KMS-11 (cell line): ENCODE results near the gene GPR142.

Source experiments
- H2AFZ ChIP-seq: fragments of 200-600 bp; sonication (generic); 2 replicates; pipeline ENCODE4 v1.6.1; 2016; ENCODE audit warnings: antibody characterized with exemption, mixed run types, low read depth
- H3K27ac ChIP-seq: fragments of 200-600 bp; sonication (generic); 2 replicates; pipeline ENCODE4 v1.6.1; 2016; ENCODE audit warnings: mild to moderate bottlenecking, mixed run types
- H3K27me3 ChIP-seq: fragments of 200-600 bp; sonication (generic); 2 replicates; pipeline ENCODE4 v1.6.1; 2017; ENCODE audit warnings: mild to moderate bottlenecking, low read depth, mixed run types, moderate library complexity; ENCODE audit not compliant: insufficient read depth
- H3K36me3 ChIP-seq: fragments of 200-600 bp; sonication (generic); 2 replicates; pipeline ENCODE4 v1.6.1; 2017; ENCODE audit warnings: mild to moderate bottlenecking, mixed run types; ENCODE audit not compliant: insufficient read depth
- H3K4me1 ChIP-seq: fragments of 200-600 bp; sonication (generic); 2 replicates; pipeline ENCODE4 v1.6.1; 2016; ENCODE audit warnings: mild to moderate bottlenecking, low read depth, mixed run types; ENCODE audit not compliant: poor library complexity, severe bottlenecking
- H3K4me2 ChIP-seq: fragments of 200-600 bp; sonication (generic); 2 replicates; pipeline ENCODE4 v1.7.0; 2016; ENCODE audit warnings: mild to moderate bottlenecking, mixed run types
- H3K4me3 ChIP-seq: fragments of 200-600 bp; sonication (generic); IDR thresholded peaks from 2 replicates; pipeline ENCODE4 v1.6.1; 2017; ENCODE audit warnings: low read depth, low read length, mixed read lengths; ENCODE audit not compliant: insufficient read depth
- H3K79me2 ChIP-seq: fragments of 200-600 bp; sonication (generic); 2 replicates; pipeline ENCODE4 v1.6.1; 2016; ENCODE audit warnings: low read depth, mixed run types; ENCODE audit not compliant: insufficient read depth
- H3K9ac ChIP-seq: fragments of 200-600 bp; sonication (generic); 2 replicates; pipeline ENCODE4 v1.6.1; 2016; ENCODE audit warnings: mild to moderate bottlenecking, mixed run types
- H4K20me1 ChIP-seq: fragments of 200-600 bp; sonication (generic); 2 replicates; pipeline ENCODE4 v1.6.1; 2016; ENCODE audit warnings: mild to moderate bottlenecking, mixed run types; ENCODE audit not compliant: insufficient read depth
- TF ChIP-seq, protein P1 (sequence below): fragments of 200-600 bp; sonication (generic); conservative IDR thresholded peaks from 2 replicates; pipeline ENCODE4 v1.6.1; 2017; ENCODE audit warnings: low read depth, mild to moderate bottlenecking, antibody characterized with exemption, low read length, moderate library complexity, mixed read lengths

The GPR142 gene

DNA sequence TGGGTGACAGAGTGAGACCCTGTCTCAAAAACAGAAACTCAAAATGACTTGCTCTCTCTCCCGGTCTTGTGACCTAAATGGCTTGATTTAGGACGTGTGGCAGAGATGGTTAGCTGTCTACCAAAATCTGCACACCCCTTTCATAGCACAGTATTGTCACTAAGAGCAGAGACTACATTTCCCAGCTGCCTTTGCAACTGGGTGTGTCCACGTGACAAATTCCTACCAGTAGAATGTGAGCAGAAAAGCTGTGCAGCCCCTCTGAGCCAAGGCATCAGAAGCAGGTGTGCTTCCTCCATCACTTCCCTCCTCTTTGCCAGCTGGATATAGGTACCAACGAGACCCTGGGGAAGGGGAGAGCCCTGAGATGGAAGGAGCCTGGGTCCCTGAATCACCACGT lies 25.5 kb downstream of the GPR142 start:
- Histone ChIP-seq H3K9ac (no peak overlapping the region), H3K79me2 (no peaks in the 10 kb centered on the region), H3K4me2 (no peak overlapping the region), H3K27ac (no peak overlapping the region), H4K20me1 (no peaks in the 10 kb centered on the region), H3K4me1 (no peaks in the 10 kb centered on the region), H2AFZ (no peak overlapping the region), H3K36me3 (no peaks in the 10 kb centered on the region), H3K27me3 (peaks cover 44% of the 10 kb centered on the region), H3K4me3 (no peak overlapping the region)
- TF ChIP-seq, protein P1, sequence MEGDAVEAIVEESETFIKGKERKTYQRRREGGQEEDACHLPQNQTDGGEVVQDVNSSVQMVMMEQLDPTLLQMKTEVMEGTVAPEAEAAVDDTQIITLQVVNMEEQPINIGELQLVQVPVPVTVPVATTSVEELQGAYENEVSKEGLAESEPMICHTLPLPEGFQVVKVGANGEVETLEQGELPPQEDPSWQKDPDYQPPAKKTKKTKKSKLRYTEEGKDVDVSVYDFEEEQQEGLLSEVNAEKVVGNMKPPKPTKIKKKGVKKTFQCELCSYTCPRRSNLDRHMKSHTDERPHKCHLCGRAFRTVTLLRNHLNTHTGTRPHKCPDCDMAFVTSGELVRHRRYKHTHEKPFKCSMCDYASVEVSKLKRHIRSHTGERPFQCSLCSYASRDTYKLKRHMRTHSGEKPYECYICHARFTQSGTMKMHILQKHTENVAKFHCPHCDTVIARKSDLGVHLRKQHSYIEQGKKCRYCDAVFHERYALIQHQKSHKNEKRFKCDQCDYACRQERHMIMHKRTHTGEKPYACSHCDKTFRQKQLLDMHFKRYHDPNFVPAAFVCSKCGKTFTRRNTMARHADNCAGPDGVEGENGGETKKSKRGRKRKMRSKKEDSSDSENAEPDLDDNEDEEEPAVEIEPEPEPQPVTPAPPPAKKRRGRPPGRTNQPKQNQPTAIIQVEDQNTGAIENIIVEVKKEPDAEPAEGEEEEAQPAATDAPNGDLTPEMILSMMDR = no peak

DNA sequence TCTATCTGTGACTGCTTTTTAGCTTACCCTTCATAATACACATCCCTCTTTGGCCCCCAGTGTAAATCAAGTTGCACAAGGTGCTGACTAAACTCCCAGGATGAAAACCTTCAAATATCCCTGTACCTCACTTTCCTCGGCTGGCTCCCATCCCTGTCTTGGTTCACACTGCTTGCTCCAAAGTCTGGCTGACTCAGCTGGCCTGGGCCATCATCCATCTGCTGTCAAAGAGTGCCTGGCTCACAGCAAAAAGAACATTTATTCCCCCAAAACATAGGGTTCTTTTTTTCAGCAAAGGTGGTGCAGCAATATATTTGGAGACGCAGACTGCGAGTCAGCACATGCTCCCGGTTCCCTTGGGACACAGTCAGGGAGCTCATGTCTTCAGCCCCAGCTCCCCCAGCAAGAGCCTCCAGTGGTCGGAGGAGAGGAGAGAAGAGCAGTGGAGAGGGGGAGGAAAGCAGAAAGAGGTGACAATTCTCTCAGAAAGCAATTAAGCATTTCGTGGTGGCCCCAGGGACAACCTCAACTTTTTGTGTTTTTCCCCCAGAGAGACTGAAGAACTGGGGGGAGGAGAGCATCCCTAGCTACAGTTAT lies 26.1 kb downstream of the GPR142 start:
- Histone ChIP-seq H3K4me2 (no peak overlapping the region), H3K4me3 (no peak overlapping the region), H4K20me1 (no peaks in the 10 kb centered on the region), H3K4me1 (no peaks in the 10 kb centered on the region), H3K27ac (no peak overlapping the region), H3K9ac (no peak overlapping the region), H2AFZ (no peak overlapping the region), H3K79me2 (no peaks in the 10 kb centered on the region), H3K36me3 (no peaks in the 10 kb centered on the region), H3K27me3 (peaks cover 38% of the 10 kb centered on the region)
- TF ChIP-seq, protein P1 = no peak

DNA sequence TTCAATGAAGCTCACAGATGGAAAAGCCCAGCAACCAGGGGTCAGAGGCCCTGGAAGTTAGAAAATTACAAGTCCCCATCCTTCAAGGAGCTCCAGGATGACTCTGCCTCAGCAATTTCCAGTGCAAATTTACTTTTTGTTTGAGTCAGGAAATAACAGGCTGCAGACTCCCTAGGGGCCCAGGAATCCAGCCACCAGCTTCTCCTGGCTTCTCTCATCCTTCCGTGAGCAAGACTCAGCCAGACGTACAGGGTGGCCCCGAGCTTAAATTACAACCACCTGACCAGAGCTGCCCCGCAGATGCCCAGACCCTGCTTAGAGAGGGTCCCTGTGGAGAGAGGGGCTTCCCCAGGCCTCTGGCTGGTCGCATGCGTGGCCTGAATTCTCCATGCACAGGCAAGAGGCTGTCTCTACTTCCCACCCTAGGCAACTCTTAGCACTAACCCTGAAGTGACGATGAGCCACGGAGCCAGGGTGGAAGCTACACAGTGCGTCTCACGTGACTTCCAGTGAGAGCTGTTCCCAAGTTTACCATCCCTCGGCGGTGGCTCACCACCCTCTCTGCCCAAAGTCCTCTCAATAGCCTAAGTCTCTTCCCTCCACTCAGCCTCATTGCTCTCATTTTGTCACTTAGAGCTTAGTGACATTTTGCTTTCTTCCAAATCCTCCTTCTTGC lies 27.1 kb downstream of the GPR142 start:
- Histone ChIP-seq H3K4me2 (no peak overlapping the region), H3K4me1 (no peaks in the 10 kb centered on the region), H3K27me3 (peaks cover 38% of the 10 kb centered on the region), H2AFZ (no peak overlapping the region), H3K27ac (no peak overlapping the region), H4K20me1 (no peaks in the 10 kb centered on the region), H3K4me3 (no peak overlapping the region), H3K36me3 (no peaks in the 10 kb centered on the region), H3K79me2 (no peaks in the 10 kb centered on the region), H3K9ac (no peak overlapping the region)
- TF ChIP-seq, protein P1 = no peak

DNA sequence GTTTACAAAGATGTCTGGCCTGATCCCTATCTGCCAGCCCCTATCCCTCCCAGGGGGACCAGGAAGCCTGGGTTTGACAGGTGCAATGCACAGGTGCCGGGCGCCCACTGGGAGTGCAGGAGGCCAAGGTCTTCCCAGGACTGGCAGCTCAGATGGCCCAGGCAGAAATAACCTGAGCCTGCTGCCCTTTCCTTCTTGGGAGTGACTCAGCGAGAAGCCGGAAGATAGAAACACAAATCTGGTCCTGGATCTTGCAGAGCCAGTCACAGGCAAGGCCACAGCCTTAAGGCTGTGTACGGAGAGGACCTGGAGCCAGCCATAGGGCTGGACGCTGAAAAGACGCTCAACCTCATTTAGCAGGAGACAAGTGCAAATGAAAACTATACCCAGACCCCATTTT lies 27.7 kb downstream of the GPR142 start:
- Histone ChIP-seq H3K4me1 (no peaks in the 10 kb centered on the region), H2AFZ (no peak overlapping the region), H3K4me3 (no peak overlapping the region), H3K79me2 (no peaks in the 10 kb centered on the region), H3K36me3 (no peaks in the 10 kb centered on the region), H3K27ac (no peak overlapping the region), H3K27me3 (peaks cover 37% of the 10 kb centered on the region), H3K9ac (no peak overlapping the region), H3K4me2 (no peak overlapping the region), H4K20me1 (no peaks in the 10 kb centered on the region)
- TF ChIP-seq, protein P1 = no peak
